DOHH2 (cell line): ENCODE results near the gene ZC3HAV1.

Experiments
- H3F3A ChIP-seq: fragments of 200-600 bp; sonication (generic), shearing (Covaris generic); 2 replicates; pipeline ENCODE4 v1.6.0; 2016; ENCODE audit warnings: antibody characterized with exemption, mild to moderate bottlenecking; ENCODE audit not compliant: control insufficient read depth, insufficient read depth
- H3K27ac ChIP-seq: fragments of 200-600 bp; sonication (generic); 2 replicates; pipeline ENCODE4 v1.5.1; 2014; ENCODE audit warnings: low read depth, mild to moderate bottlenecking, low read length, moderate library complexity
- H3K27me3 ChIP-seq: fragments of 200-600 bp; sonication (generic); 2 replicates; pipeline ENCODE4 v1.6.1; 2014; ENCODE audit warnings: mild to moderate bottlenecking, low read length, mixed read lengths; ENCODE audit not compliant: control insufficient read depth
- H3K36me3 ChIP-seq: fragments of 200-600 bp; sonication (generic); 2 replicates; pipeline ENCODE4 v1.6.1; 2014; ENCODE audit warnings: mild to moderate bottlenecking, low read length, moderate library complexity, mixed read lengths; ENCODE audit not compliant: control insufficient read depth
- H3K4me1 ChIP-seq: fragments of 200-600 bp; sonication (generic); 2 replicates; pipeline ENCODE4 v1.6.1; 2014; ENCODE audit warnings: mild to moderate bottlenecking, low read length, mixed read lengths; ENCODE audit not compliant: control insufficient read depth
- H3K4me2 ChIP-seq: fragments of 200-600 bp; sonication (generic); 2 replicates; pipeline ENCODE4 v1.6.0; 2014; ENCODE audit warnings: mild to moderate bottlenecking, low read length, moderate library complexity
- H3K4me3 ChIP-seq: fragments of 200-600 bp; sonication (generic); 2 replicates; pipeline ENCODE4 v1.5.1; 2014; ENCODE audit warnings: mild to moderate bottlenecking, low read length, mixed read lengths
- H3K79me2 ChIP-seq: fragments of 200-600 bp; sonication (generic); 2 replicates; pipeline ENCODE4 v1.6.1; 2014; ENCODE audit warnings: mild to moderate bottlenecking, low read length, mixed read lengths; ENCODE audit not compliant: control insufficient read depth
- H3K9me2 ChIP-seq: fragments of 200-600 bp; sonication (generic); replicated peaks from 2 replicates; pipeline ENCODE4 v1.6.1; 2014; ENCODE audit warnings: mild to moderate bottlenecking, low read length, mixed read lengths; ENCODE audit not compliant: control insufficient read depth
- H3K9me3 ChIP-seq: fragments of 200-600 bp; sonication (generic); 2 replicates; pipeline ENCODE4 v1.6.1; 2014; ENCODE audit warnings: antibody characterized with exemption, low read length, mixed read lengths; ENCODE audit not compliant: control insufficient read depth, insufficient read depth
- H4K20me1 ChIP-seq: fragments of 200-600 bp; sonication (generic); 2 replicates; pipeline ENCODE4 v1.6.0; 2014; ENCODE audit warnings: low read depth, mild to moderate bottlenecking, antibody characterized with exemption, low read length, moderate library complexity; ENCODE audit not compliant: control insufficient read depth, insufficient read depth
- EZH2phosphoT487 ChIP-seq: fragments of 200-600 bp; sonication (generic); IDR thresholded peaks from 2 replicates; pipeline ENCODE4 v1.6.1; 2017; ENCODE audit warnings: borderline replicate concordance, mild to moderate bottlenecking, antibody characterized with exemption, low read length, moderate library complexity, mixed read lengths
- TF ChIP-seq, protein P1 (sequence below): fragments of 200-600 bp; sonication (generic); IDR thresholded peaks from one replicate; pipeline ENCODE4 v1.5.1; 2014; ENCODE audit warnings: antibody characterized with exemption, mild to moderate bottlenecking, low read depth, low read length; ENCODE audit not compliant: poor library complexity, severe bottlenecking

ZC3HAV1 gene

DNA sequence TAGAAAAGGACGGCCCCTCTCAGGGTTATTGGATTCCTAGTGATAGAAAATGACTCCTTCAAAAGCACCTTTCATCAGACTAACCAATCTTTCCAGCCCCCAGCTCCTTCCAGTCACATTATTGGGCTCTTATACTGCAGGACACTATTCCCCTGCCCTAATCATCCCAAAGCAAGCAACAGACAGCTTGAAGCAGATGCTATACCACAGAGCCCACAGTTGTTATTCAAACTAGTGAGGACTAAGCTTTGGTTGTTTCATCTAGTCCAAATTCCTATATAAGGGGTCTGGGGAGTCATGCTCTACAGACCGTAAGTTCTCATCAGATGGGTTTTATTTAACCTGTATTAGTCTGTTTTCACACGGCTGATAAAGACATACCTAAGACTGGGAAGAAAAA lies 98.1 kb downstream of the ZC3HAV1 start:
- Histone ChIP-seq H3K9me2 (no peaks in the 10 kb centered on the region), H3K4me2 (no peak overlapping the region)

GRCh38 chr7:139004321-139005090 lies 105.0 kb downstream of the ZC3HAV1 start:
- Histone ChIP-seq H3K36me3 (no peaks in the 10 kb centered on the region), H3K4me1 (no peaks in the 10 kb centered on the region), H3F3A (no peaks in the 10 kb centered on the region), H3K9me2 (no peaks in the 10 kb centered on the region), H3K4me3 (no peak overlapping the region), H3K4me2 (no peak overlapping the region), H3K79me2 (no peaks in the 10 kb centered on the region), H4K20me1 (no peaks in the 10 kb centered on the region), H3K27ac (no peak overlapping the region), H3K27me3 (no peaks in the 10 kb centered on the region), H3K9me3 (peaks cover 8% of the 10 kb centered on the region)
- no peak for TF ChIP-seq EZH2phosphoT487
- TF ChIP-seq, protein P1, sequence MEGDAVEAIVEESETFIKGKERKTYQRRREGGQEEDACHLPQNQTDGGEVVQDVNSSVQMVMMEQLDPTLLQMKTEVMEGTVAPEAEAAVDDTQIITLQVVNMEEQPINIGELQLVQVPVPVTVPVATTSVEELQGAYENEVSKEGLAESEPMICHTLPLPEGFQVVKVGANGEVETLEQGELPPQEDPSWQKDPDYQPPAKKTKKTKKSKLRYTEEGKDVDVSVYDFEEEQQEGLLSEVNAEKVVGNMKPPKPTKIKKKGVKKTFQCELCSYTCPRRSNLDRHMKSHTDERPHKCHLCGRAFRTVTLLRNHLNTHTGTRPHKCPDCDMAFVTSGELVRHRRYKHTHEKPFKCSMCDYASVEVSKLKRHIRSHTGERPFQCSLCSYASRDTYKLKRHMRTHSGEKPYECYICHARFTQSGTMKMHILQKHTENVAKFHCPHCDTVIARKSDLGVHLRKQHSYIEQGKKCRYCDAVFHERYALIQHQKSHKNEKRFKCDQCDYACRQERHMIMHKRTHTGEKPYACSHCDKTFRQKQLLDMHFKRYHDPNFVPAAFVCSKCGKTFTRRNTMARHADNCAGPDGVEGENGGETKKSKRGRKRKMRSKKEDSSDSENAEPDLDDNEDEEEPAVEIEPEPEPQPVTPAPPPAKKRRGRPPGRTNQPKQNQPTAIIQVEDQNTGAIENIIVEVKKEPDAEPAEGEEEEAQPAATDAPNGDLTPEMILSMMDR: no peak

More for the DNA sequence above, 98.1 kb downstream of the ZC3HAV1 start:
- Histone ChIP-seq H3K4me3 (no peak overlapping the region), H3K27ac (no peak overlapping the region), H3K9me3 (no peaks in the 10 kb centered on the region), H4K20me1 (no peaks in the 10 kb centered on the region), H3F3A (no peaks in the 10 kb centered on the region), H3K27me3 (0 out of 2 replicates have a peak, but pooled peaks cover 4% of the 10 kb centered on the region), H3K79me2 (no peaks in the 10 kb centered on the region), H3K4me1 (no peaks in the 10 kb centered on the region), H3K36me3 (no peaks in the 10 kb centered on the region)
- TF ChIP-seq, protein P1: no peak
- no peak for TF ChIP-seq EZH2phosphoT487

DNA sequence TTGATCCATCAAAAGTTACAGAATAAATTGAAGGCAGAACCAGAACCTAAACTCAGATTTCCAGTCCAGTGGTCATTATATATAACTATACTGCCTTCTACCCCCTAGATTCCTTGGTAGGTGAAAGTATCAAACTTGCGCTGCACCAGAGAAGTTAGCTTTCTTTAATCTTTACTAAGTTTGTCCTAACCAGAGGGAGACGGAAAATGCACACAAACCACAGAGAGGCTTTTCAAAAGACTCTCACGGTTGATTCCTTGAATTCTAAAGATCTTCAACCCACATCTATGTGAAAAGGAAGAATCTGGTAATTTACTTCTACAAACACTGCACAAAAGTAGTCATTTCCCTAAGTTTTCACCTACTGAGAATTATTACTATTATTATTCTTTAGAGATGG lies 110.1 kb downstream of the ZC3HAV1 start:
- H3K9me2 ChIP-seq: no peaks in the 10 kb centered on the region; the same call in 1 of the 2 replicates
- no peak overlapping the region for H3K4me3 ChIP-seq
- no peaks in the 10 kb centered on the region for H3F3A ChIP-seq
- H3K27ac ChIP-seq: no peak overlapping the region
- no peaks in the 10 kb centered on the region for H3K79me2 ChIP-seq
- no peaks in the 10 kb centered on the region for H3K36me3 ChIP-seq
- peaks cover 2% of the 10 kb centered on the region; the same call in 1 of the 2 replicates for H3K9me3 ChIP-seq
- H4K20me1 ChIP-seq: no peaks in the 10 kb centered on the region
- H3K27me3 ChIP-seq: no peaks in the 10 kb centered on the region
- no peak overlapping the region for H3K4me2 ChIP-seq
- H3K4me1 ChIP-seq: no peaks in the 10 kb centered on the region
- TF ChIP-seq, protein P1: no peak
- TF ChIP-seq EZH2phosphoT487: no peak
